Activated CD8-positive, alpha-beta T cell treated with anti-CD3 and anti-CD28 coated beads for 36 hours (primary cell): ENCODE results near the gene HEBP2. TPM values are rescaled to one million over a fixed set of nuclear protein-coding genes. Genes with fewer than 3 reads are reported as not detected.

Experiments
- ATAC-seq: fragments of 200-7000 bp; cut with Tn5 transposase; one replicate; pipeline ENCODE4 v1.10.0; 2021; ENCODE audit warnings: mild to moderate bottlenecking, moderate library complexity
- CTCF ChIA-PET: fragments of 350-600 bp; sonication (Branson Sonifier 250); formaldehyde crosslinking; loops from one replicate; lab custom pipeline; 2021; ENCODE audit warnings: antibody characterized with exemption; lab: Charles Lee
- POLR2A ChIA-PET: fragments of 350-600 bp; sonication (Branson Sonifier 250); formaldehyde crosslinking; loops from one replicate; lab custom pipeline; 2021; ENCODE audit warnings: antibody characterized with exemption; lab: Charles Lee
- DNase-seq: peaks from one replicate; pipeline ENCODE4 v3.0.0-alpha.2; 2020
- H3K27ac Mint-ChIP-seq: one replicate; pipeline ENCODE4 v1.8.0; 2021; ENCODE audit warnings: mild to moderate bottlenecking, mixed read lengths
- H3K27me3 Mint-ChIP-seq: one replicate; pipeline ENCODE4 v1.8.0; 2021; ENCODE audit warnings: mixed read lengths
- H3K36me3 Mint-ChIP-seq: one replicate; pipeline ENCODE4 v1.8.0; 2021; ENCODE audit warnings: low read depth, mixed read lengths
- H3K4me1 Mint-ChIP-seq: one replicate; pipeline ENCODE4 v1.8.0; 2021; ENCODE audit warnings: low read depth, mixed read lengths
- H3K4me3 Mint-ChIP-seq: one replicate; pipeline ENCODE4 v1.8.0; 2021; ENCODE audit warnings: mild to moderate bottlenecking, moderate library complexity, mixed read lengths
- H3K9me3 Mint-ChIP-seq: one replicate; pipeline ENCODE4 v1.8.0; 2021; ENCODE audit warnings: mixed read lengths
- intact Hi-C: fragments of 100-400 bp; cut with micrococcal nuclease; formaldehyde crosslinking; loops from one replicate; pipeline ENCODE4 v1.10.0; 2022
- total RNA-seq, 2 experiments: library from RNA; stranded (reverse); gene quantifications; one replicate each; pipeline ENCODE4 v1.2.3, GENCODE V29; 2021
- TF ChIP-seq, protein P1 (sequence below): fragments of 200-600 bp; IDR thresholded peaks from one replicate; pipeline ENCODE4 v1.8.0; 2022; ENCODE audit warnings: antibody characterized with exemption, mild to moderate bottlenecking

HEBP2 gene
- total RNA-seq, 2 experiments from 2014 or later, result 28.2 to 28.7 TPM

DNA sequence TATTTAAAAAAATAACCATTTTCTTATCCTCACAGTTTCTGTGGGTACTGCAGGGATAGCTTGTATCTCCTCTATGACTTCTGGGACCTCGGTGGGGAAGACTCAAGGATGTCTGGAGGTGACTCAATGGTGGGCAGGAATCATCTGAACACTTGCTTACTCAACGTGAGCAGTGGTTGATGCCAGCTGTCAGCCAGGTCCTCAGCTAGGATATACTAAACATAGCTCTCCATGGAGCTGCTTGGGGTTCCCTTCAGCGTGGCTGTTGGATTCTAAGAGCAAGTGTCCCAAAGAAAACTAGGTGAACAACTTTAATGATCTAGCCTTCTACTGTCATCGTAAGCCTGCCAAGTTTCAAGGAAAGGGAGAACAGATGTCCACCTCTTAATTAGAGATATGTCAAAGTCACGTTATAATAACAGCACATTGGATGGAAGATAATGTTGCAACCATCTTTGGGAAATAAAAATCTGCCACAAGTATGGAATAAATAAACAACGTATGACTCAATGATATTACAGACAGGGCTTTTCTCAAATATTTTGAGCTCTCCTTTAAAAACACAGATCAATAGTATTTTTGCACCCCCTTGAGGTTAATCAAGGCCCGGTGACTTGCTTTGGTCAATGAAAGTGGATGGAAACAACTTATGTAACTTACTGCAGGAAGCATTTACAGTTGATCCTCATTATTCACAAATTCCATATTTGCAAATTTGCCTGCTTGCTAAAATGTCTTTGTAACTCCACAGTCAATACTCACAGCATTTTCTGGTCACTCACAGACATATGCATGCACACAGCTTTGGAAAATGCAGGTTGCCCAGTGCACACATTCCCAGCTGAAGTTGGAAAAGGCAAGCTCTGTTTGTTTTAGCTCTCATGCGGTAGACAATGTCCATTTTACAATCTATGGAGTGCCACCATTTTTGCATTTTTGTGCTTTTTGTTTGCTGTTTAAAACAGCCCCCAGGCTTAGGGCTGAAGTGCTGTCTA lies 6.6 kb upstream of the HEBP2 start:
- Mint-ChIP-seq H3K36me3 (no peaks in the 10 kb centered on the region), H3K27ac (no peak overlapping the region), H3K9me3 (no peaks in the 10 kb centered on the region), H3K27me3 (peaks cover 2% of the 10 kb centered on the region), H3K4me1 (no peaks in the 10 kb centered on the region), H3K4me3 (no peak overlapping the region)
- TF ChIP-seq, protein P1, sequence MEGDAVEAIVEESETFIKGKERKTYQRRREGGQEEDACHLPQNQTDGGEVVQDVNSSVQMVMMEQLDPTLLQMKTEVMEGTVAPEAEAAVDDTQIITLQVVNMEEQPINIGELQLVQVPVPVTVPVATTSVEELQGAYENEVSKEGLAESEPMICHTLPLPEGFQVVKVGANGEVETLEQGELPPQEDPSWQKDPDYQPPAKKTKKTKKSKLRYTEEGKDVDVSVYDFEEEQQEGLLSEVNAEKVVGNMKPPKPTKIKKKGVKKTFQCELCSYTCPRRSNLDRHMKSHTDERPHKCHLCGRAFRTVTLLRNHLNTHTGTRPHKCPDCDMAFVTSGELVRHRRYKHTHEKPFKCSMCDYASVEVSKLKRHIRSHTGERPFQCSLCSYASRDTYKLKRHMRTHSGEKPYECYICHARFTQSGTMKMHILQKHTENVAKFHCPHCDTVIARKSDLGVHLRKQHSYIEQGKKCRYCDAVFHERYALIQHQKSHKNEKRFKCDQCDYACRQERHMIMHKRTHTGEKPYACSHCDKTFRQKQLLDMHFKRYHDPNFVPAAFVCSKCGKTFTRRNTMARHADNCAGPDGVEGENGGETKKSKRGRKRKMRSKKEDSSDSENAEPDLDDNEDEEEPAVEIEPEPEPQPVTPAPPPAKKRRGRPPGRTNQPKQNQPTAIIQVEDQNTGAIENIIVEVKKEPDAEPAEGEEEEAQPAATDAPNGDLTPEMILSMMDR, result no peak
- ATAC-seq, result no peak
- intact Hi-C loops, result no loop called here
- ChIA-PET POLR2A (no interaction called here), CTCF (interaction anchor here (1.0 kb wide), 1 partner anchor 121 kb away, joined by 3 read pairs; no protein-coding TSS in a partner anchor)
- DNase-seq, result no peak

DNA sequence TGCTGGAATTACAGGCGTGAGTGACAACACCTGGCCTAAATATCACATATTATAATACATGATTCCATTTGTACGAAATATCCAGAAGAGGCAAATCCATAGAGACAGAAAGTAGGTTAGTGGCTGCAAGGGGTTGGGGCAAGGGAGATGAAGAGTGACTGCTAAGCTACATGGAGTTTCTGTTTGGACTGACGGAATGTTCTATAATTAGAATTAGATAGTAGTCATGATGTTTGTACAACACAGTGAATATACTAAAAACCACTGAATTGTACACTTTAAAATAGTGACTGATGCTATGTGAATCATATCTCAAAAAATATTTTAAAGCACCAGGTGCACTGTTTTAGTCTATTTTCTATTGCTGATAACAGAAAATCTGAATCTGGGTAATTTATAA lies 3.7 kb upstream of the HEBP2 start:
- no peak overlapping the region for H3K4me3 Mint-ChIP-seq
- ATAC-seq (no peak), DNase-seq (no peak)
- no peak overlapping the region for H3K27ac Mint-ChIP-seq
- H3K27me3 Mint-ChIP-seq, result peaks cover 2% of the 10 kb centered on the region
- H3K9me3 Mint-ChIP-seq, result no peaks in the 10 kb centered on the region
- ChIA-PET CTCF (no interaction called here), POLR2A (no interaction called here)
- TF ChIP-seq, protein P1, result no peak
- H3K36me3 Mint-ChIP-seq, result peaks cover 1% of the 10 kb centered on the region
- H3K4me1 Mint-ChIP-seq, result peaks cover 10% of the 10 kb centered on the region
- intact Hi-C loops, result loop anchor here (10.0 kb wide), 1 partner anchor 286 kb away; no protein-coding TSS in a partner anchor

DNA sequence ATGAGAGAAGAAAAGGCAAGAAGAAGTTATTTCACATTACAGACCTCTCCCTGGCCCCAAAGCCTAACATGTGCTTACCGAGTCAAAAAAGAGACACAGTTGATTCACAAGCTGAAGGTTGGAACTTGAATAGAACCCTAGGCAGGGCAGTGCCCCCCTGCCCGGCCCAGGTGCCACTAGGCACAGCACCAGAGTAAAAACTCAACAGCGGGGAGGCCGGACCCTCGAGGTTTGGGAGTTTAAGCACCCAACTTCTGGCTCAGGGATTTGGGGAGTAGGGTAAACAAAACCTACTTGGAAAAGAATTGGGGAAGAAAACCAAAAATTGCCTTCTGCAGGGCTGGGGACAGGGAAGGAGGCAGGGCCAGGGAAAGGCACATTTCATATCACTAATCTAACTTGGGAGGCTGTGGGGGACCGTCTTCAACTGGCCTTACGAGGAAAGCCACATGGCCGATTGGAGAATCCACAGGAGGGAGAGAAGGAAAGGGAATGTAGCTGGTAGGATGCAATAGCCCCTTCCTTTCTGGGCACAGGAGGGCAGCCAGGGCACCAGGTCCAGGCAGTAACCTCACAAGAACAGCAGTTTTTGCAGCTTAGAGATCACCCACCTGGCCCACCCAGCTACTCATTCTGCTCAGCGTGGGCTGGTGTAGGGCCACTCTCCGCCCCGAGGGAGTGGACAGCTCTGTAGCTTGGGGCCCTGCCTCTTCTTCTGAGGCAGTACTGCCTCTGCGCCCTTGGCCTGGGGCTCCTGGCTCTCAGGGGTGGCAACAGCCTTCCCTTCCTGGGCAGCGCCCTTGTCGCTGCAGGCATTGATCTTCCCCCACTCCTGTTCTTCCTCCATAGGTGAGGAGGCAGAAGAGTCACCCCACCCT lies 1.8 kb upstream of the HEBP2 start:
- peaks cover 23% of the 10 kb centered on the region for H3K4me1 Mint-ChIP-seq
- no peaks in the 10 kb centered on the region for H3K9me3 Mint-ChIP-seq
- ChIA-PET POLR2A (interaction anchor here (0.7 to 1.1 kb wide), 2 partner anchors 8 to 34 kb away, joined by 3 read pairs; no protein-coding TSS in a partner anchor), CTCF (interaction anchor here (0.9 to 5.1 kb wide), 4 partner anchors 8 to 364 kb away, joined by 3 to 23 read pairs (median 5); no protein-coding TSS in a partner anchor)
- ATAC-seq, result no peak
- intact Hi-C loops, result loop anchor here (10.0 kb wide), 1 partner anchor 287 kb away; no protein-coding TSS in a partner anchor
- H3K36me3 Mint-ChIP-seq, result peaks cover 11% of the 10 kb centered on the region
- no peak for DNase-seq
- H3K27me3 Mint-ChIP-seq, result no peaks in the 10 kb centered on the region
- TF ChIP-seq, protein P1, result no peak
- H3K27ac Mint-ChIP-seq, result no peak overlapping the region
- H3K4me3 Mint-ChIP-seq, result no peak overlapping the region

DNA sequence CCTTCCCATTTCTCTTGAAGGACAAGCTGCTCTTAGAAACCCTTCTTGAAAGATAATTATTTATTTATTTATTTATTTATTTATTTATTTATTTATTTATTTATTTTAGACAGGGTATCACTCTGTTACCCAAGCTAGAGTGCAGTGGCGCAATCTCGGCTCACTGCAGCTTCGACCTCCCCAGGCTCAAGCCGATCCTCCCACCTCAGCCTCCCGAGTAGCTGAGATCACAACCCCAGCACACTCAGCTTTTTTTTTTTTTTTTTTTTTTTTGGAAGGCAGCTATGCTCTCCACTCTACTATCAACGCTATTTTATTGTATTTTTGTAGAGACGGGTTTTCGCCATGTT lies 1.2 kb upstream of the HEBP2 start:
- Mint-ChIP-seq H3K4me1 (peaks cover 23% of the 10 kb centered on the region), H3K4me3 (peak overlapping the region; percentile 76), H3K36me3 (peaks cover 16% of the 10 kb centered on the region), H3K27me3 (no peaks in the 10 kb centered on the region), H3K9me3 (no peaks in the 10 kb centered on the region), H3K27ac (peak overlapping the region; percentile 83)
- intact Hi-C loops, result loop anchor here (10.0 kb wide), 1 partner anchor 288 kb away; no protein-coding TSS in a partner anchor
- TF ChIP-seq, protein P1, result no peak
- CTCF ChIA-PET, result interaction anchor here (0.9 to 5.1 kb wide), 6 partner anchors 8 to 363 kb away, joined by 3 to 23 read pairs (median 3); no protein-coding TSS in a partner anchor
- POLR2A ChIA-PET, result interaction anchor here (1.1 kb wide), 1 partner anchor 34 kb away, joined by 3 read pairs; no protein-coding TSS in a partner anchor
- DNase-seq (no peak), ATAC-seq (no peak)
